SHP77 treated with DMSO at 0.1 percent for 48 hours (cell line): Measurements from ENCODE around the gene ACKR4.
"Not testable (repeated sequence)": the region's sequence is repeated elsewhere in the genome, so short reads cannot be mapped to it uniquely, and the experiment has no call there.

Experiments used
- DNase-seq: peaks from one replicate; lab custom pipeline; 2025; lab: John Stamatoyannopoulos, UW

The ACKR4 gene

GRCh38 chr3:132596816-132597433, at the start of gene ACKR4:
TSS of gene ACKR4 (plus strand) at chr3:132597270. CDS start at chr3:132600398, 3,128 bp downstream.
- no peak for DNase-seq

GRCh38 chr3:132549169-132549568, 47.9 kb upstream of the ACKR4 start:
- DNase-seq = no peak

GRCh38 chr3:132549890-132550578, 47.0 kb upstream of the ACKR4 start:
- no peak for DNase-seq

- no peak for DNase-seq
These were observed 46.3 kb upstream of the ACKR4 start for GRCh38 chr3:132550579-132551305.

GRCh38 chr3:132553826-132554225, 43.2 kb upstream of the ACKR4 start:
- no peak for DNase-seq

- DNase-seq = peak; percentile 47
These were observed 42.6 kb upstream of the ACKR4 start for GRCh38 chr3:132554437-132554836.

GRCh38 chr3:132555306-132556035, 41.6 kb upstream of the ACKR4 start:
- no peak for DNase-seq

GRCh38 chr3:132556036-132556386, 41.1 kb upstream of the ACKR4 start:
- not testable (repeated sequence) for DNase-seq

- no peak for DNase-seq
These were observed 40.4 kb upstream of the ACKR4 start for GRCh38 chr3:132556508-132557159.

GRCh38 chr3:132561003-132561402, 36.1 kb upstream of the ACKR4 start:
- no peak for DNase-seq

- DNase-seq = no peak
These were observed 33.5 kb upstream of the ACKR4 start for GRCh38 chr3:132563420-132564069.

- DNase-seq = no peak
These were observed 33.0 kb upstream of the ACKR4 start for GRCh38 chr3:132564070-132564465.

GRCh38 chr3:132568422-132568821, 28.6 kb upstream of the ACKR4 start:
- DNase-seq = no peak

GRCh38 chr3:132569153-132569552, 27.9 kb upstream of the ACKR4 start:
- no peak for DNase-seq

GRCh38 chr3:132569580-132569979, 27.5 kb upstream of the ACKR4 start:
- DNase-seq = no peak

GRCh38 chr3:132570016-132570415, 27.1 kb upstream of the ACKR4 start:
- no peak for DNase-seq

- no peak for DNase-seq
These were observed 23.3 kb upstream of the ACKR4 start for GRCh38 chr3:132573797-132574211.

GRCh38 chr3:132587401-132587800, 9.7 kb upstream of the ACKR4 start:
- no peak for DNase-seq

- DNase-seq = no peak
These were observed 4.9 kb upstream of the ACKR4 start for GRCh38 chr3:132592216-132592615.

- no peak for DNase-seq
These were observed 3.7 kb upstream of the ACKR4 start for GRCh38 chr3:132593241-132593946.

- no peak for DNase-seq
These were observed 3.1 kb upstream of the ACKR4 start for GRCh38 chr3:132593947-132594323.
